ENCODE measurements around the gene KLHL3. TPM values are rescaled to one million over a fixed set of nuclear protein-coding genes. Genes with fewer than 3 reads are reported as not detected.

The KLHL3 gene
- polyA plus RNA-seq, 1 experiment, result 1.1 TPM

DNA sequence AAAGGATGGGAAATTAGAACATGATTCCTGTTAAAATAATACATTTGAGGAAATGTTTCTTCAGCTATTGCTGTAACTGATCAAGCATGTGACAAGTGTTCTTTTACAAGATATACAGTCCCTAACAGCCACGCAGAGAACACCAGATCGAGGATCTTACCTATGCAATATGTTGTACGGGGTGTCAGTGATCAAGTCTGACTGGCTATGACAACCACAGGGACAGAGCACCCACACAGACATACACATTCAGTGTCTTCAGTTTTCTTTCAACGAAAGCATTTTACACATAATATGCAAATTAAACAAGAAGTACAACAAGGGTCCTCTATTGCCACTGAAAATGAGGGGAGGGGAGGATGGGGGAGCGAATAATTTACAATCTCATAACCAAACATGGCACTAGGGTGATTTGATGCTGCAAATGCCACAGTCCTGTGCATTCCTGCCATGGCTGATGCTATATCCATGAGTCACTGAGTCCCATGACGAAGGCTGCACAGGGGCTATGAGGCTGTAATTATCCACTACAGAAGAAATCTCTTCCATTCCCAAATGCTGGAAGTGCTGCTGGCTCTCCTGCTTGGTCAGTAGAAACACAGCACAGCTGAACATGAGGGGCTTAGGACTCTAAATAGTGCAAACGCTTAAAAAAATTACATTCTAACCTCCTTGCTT, 118.2 kb downstream of the KLHL3 start:
- Histone ChIP-seq H3K4me3 (ENCODE audit: low read depth, low read length) (no peak overlapping the region), H3K27me3 (ENCODE audit: control insufficient read depth, insufficient read depth, low read length) (no peaks in the 10 kb centered on the region), H3K36me3 (ENCODE audit: control insufficient read depth, insufficient read depth, low read length) (no peaks in the 10 kb centered on the region)
- ChIA-PET CTCF (interaction anchor here (1.4 to 1.9 kb wide), 3 partner anchors 10 to 13 kb away, joined by 4 to 5 read pairs (median 5); no protein-coding TSS in a partner anchor), POLR2A (no interaction called here)
- TF ChIP-seq, protein P1, sequence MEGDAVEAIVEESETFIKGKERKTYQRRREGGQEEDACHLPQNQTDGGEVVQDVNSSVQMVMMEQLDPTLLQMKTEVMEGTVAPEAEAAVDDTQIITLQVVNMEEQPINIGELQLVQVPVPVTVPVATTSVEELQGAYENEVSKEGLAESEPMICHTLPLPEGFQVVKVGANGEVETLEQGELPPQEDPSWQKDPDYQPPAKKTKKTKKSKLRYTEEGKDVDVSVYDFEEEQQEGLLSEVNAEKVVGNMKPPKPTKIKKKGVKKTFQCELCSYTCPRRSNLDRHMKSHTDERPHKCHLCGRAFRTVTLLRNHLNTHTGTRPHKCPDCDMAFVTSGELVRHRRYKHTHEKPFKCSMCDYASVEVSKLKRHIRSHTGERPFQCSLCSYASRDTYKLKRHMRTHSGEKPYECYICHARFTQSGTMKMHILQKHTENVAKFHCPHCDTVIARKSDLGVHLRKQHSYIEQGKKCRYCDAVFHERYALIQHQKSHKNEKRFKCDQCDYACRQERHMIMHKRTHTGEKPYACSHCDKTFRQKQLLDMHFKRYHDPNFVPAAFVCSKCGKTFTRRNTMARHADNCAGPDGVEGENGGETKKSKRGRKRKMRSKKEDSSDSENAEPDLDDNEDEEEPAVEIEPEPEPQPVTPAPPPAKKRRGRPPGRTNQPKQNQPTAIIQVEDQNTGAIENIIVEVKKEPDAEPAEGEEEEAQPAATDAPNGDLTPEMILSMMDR (IDR thresholded peaks at IDR 0.05; ENCODE audit: insufficient read depth, low read depth, low read length), result no peak
- DNase-seq (ENCODE audit: low read depth), result no peak

DNA sequence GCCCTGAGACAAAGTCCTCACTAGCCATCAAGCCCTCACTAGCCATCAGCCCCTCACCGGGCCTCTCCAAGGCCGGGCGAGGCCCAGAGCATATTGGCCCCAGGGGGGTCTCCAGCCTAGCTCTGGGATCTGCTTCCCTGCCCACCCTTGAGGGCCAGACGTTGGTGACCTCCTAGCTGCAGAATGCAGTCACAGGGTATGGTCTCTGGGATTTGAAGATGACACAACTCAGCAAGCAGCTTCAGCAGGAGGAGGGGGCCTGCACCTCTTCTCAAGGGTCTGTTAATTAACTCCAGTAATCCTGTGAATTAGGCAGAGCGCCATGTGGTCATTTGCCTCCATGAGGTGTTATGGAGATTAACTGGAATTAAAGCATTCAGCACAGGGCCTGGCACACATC, 119.8 kb downstream of the KLHL3 start:
- H3K27me3 ChIP-seq (ENCODE audit: control insufficient read depth, insufficient read depth, low read length), result no peaks in the 10 kb centered on the region
- no peak for DNase-seq (ENCODE audit: low read depth)
- TF ChIP-seq, protein P1 (IDR thresholded peaks at IDR 0.05; ENCODE audit: insufficient read depth, low read depth, low read length), result no peak
- H3K36me3 ChIP-seq (ENCODE audit: control insufficient read depth, insufficient read depth, low read length), result no peaks in the 10 kb centered on the region
- H3K4me3 ChIP-seq (ENCODE audit: low read depth, low read length), result no peak overlapping the region
- ChIA-PET POLR2A (no interaction called here), CTCF (interaction anchor here (1.9 kb wide), 1 partner anchor 14 kb away, joined by 5 read pairs; no protein-coding TSS in a partner anchor)

DNA sequence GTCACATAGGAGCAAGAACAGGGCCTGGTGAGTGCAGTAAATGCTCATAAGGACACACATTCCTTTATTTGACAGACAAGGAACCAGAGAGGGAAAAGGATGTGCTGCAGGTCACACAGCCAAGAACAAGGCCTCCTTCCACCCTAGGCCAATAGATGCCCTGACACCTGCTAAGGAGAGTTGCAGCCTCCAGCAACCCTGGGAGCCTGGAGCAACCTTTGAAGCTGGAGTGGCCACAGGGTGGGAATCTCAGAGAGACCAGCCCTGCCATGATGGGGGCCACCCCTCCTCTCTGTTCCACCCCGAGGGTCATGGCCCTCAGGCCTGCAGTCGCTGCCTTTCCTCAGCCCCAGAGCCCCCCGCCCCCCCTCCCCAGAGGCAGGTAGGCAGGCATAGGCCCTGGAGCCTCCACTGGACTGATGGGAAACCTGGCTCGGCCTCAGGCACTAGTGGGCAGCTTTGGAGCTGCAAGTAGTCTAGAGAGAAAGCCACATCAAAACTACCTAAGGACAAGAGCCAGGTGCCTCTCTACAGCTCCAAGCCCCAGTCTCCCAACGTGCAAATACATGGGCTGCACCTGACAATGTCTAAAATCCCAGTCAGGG, 120.6 kb downstream of the KLHL3 start:
- Histone ChIP-seq H3K36me3 (ENCODE audit: control insufficient read depth, insufficient read depth, low read length) (no peaks in the 10 kb centered on the region), H3K27me3 (ENCODE audit: control insufficient read depth, insufficient read depth, low read length) (no peaks in the 10 kb centered on the region), H3K4me3 (ENCODE audit: low read depth, low read length) (no peak overlapping the region)
- ChIA-PET CTCF (interaction anchor here (0.6 kb wide), 1 partner anchor 49 kb away, joined by 3 read pairs; no protein-coding TSS in a partner anchor), POLR2A (no interaction called here)
- TF ChIP-seq, protein P1 (IDR thresholded peaks at IDR 0.05; ENCODE audit: insufficient read depth, low read depth, low read length), result no peak
- DNase-seq (ENCODE audit: low read depth), result no peak

DNA sequence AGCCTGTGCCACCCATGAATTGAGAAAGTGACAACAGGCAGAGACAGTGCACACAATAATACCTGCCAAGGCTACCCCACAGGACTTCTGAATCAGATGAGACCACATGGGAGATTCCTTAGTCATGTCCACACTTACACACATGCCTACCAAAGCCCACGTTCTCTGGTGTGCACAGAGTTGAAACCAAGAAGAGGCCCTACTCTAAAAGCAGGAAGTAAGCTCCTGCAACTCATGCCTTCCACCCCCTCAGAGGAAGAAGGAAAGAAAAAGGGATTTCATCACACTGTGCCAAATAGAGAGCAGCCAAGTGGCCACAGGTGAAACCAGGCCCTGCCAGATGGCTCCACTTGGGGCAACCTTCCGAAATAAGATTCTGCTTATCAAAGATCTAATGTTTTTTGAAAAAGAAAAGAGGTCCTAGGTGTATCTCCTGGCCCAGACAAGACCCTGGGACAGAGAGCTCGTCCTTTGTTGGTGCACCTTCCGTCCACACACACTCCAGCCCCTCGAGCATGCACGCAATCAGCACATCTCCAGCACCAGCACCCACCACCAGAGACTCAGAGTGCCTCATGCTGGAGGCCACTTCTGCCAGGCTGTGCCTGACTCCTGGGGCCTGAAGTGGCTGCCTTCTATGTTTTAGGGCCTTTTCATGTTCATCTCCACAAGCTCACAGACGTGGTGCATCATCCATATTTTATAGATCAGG, 122.2 kb downstream of the KLHL3 start:
- Histone ChIP-seq H3K36me3 (ENCODE audit: control insufficient read depth, insufficient read depth, low read length) (no peaks in the 10 kb centered on the region), H3K4me3 (ENCODE audit: low read depth, low read length) (no peak overlapping the region), H3K27me3 (ENCODE audit: control insufficient read depth, insufficient read depth, low read length) (no peaks in the 10 kb centered on the region)
- DNase-seq (ENCODE audit: low read depth), result no peak
- ChIA-PET CTCF (interaction anchor here (1.7 to 3.6 kb wide), 2 partner anchors 15 to 844 kb away, joined by 5 to 17 read pairs; no protein-coding TSS in a partner anchor), POLR2A (no interaction called here)
- TF ChIP-seq, protein P1 (IDR thresholded peaks at IDR 0.05; ENCODE audit: insufficient read depth, low read depth, low read length), result no peak

DNA sequence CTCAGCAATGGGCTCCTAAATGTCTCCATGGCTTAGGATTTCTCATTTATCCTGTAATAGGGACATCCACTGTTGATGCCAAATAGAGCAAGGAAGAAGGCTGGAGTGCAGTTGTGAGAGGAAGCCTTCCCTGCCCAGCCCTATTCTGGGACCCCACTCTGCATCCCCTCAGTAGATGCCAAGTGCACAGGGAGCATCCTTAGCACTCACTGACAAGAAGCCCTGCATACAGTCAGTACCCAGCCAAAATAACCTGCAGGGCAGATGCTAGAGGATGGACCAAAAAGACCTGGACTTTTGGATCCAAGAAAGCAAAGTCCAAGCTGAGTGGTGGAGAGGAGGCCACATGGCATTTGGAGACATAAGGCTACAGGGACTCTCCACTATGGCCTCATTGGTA, 123.3 kb downstream of the KLHL3 start:
- CTCF ChIA-PET, result interaction anchor here (1.1 to 3.6 kb wide), 2 partner anchors 16 to 293 kb away, joined by 3 to 17 read pairs; no protein-coding TSS in a partner anchor
- no peaks in the 10 kb centered on the region for H3K27me3 ChIP-seq (ENCODE audit: control insufficient read depth, insufficient read depth, low read length)
- POLR2A ChIA-PET, result no interaction called here
- no peaks in the 10 kb centered on the region for H3K36me3 ChIP-seq (ENCODE audit: control insufficient read depth, insufficient read depth, low read length)
- no peak overlapping the region for H3K4me3 ChIP-seq (ENCODE audit: low read depth, low read length)
- TF ChIP-seq, protein P1 (IDR thresholded peaks at IDR 0.05; ENCODE audit: insufficient read depth, low read depth, low read length), result no peak
- DNase-seq (ENCODE audit: low read depth), result no peak

Data from BJ (cell line).